ENCODE results near the gene CDH8. TPM values are rescaled to one million over a fixed set of nuclear protein-coding genes. Genes with fewer than 3 reads are reported as not detected.

Gene CDH8
- polyA plus RNA-seq, 1 of the 3 experiments (the other 2 are of a cell fraction): 0.05 TPM

DNA sequence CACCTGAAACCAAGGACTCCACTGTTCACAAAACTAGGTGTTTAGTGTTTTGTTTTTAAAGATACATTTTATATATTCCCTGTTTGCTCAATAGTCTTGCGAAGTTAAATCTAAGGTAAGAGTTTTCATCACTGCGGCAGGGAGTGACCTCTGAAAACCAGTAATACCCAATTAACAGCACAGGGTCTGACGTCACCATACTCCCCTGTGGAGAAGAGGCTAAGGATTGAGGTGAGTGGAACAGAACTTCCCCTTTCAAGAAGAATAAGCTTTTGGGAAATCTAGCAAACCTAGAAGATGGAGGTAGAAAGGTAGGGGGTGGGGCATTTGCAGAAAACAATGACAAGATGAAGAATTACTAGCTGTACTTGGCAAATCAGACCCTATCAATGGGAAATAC is 120.7 kb downstream of the CDH8 start:
- H3K9ac ChIP-seq: no peak overlapping the region
- no peak for DNase-seq
- H3K27me3 ChIP-seq (ENCODE audit: insufficient read depth): no peaks in the 10 kb centered on the region
- H3K79me2 ChIP-seq (ENCODE audit: insufficient read depth): no peaks in the 10 kb centered on the region
- H3K9me3 ChIP-seq: no peaks in the 10 kb centered on the region
- H4K20me1 ChIP-seq (ENCODE audit: insufficient read depth): no peaks in the 10 kb centered on the region
- POLR2A ChIA-PET: no interaction called here
- WGBS (ENCODE audit: low lambda C conversion rate): 65% methylated on average over 3 of the region's 3 CpGs
- no peak overlapping the region for H3K4me3 ChIP-seq (ENCODE audit: low read depth in 2 of 2, low read length in 1 of 2)
- CTCF ChIA-PET: interaction anchor here (1.1 kb wide), 1 partner anchor 9 kb away, joined by 3 read pairs; no protein-coding TSS in a partner anchor
- H3K9me2 ChIP-seq: no peaks in the 10 kb centered on the region
- no peaks in the 10 kb centered on the region for H3K36me3 ChIP-seq (replicated peaks in 1 of 2; ENCODE audit: control insufficient read depth in 1 of 2, insufficient read depth in 2 of 2, low read length in 1 of 2)
- H3K27ac ChIP-seq (ENCODE audit: low read depth in 2 of 2, low read length in 1 of 2): no peak overlapping the region
- no peaks in the 10 kb centered on the region for H3K4me1 ChIP-seq (ENCODE audit: control insufficient read depth in 1 of 2, insufficient read depth in 2 of 2, low read depth in 1 of 2, low read length in 1 of 2)
- no peaks in the 10 kb centered on the region for H3F3A ChIP-seq (replicated peaks; ENCODE audit: insufficient read depth)
- H2AFZ ChIP-seq (ENCODE audit: low read depth): no peak overlapping the region
- TF ChIP-seq, protein P1, sequence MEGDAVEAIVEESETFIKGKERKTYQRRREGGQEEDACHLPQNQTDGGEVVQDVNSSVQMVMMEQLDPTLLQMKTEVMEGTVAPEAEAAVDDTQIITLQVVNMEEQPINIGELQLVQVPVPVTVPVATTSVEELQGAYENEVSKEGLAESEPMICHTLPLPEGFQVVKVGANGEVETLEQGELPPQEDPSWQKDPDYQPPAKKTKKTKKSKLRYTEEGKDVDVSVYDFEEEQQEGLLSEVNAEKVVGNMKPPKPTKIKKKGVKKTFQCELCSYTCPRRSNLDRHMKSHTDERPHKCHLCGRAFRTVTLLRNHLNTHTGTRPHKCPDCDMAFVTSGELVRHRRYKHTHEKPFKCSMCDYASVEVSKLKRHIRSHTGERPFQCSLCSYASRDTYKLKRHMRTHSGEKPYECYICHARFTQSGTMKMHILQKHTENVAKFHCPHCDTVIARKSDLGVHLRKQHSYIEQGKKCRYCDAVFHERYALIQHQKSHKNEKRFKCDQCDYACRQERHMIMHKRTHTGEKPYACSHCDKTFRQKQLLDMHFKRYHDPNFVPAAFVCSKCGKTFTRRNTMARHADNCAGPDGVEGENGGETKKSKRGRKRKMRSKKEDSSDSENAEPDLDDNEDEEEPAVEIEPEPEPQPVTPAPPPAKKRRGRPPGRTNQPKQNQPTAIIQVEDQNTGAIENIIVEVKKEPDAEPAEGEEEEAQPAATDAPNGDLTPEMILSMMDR (IDR thresholded peaks at IDR 0.05): no peak
- TF ChIP-seq, protein P2, sequence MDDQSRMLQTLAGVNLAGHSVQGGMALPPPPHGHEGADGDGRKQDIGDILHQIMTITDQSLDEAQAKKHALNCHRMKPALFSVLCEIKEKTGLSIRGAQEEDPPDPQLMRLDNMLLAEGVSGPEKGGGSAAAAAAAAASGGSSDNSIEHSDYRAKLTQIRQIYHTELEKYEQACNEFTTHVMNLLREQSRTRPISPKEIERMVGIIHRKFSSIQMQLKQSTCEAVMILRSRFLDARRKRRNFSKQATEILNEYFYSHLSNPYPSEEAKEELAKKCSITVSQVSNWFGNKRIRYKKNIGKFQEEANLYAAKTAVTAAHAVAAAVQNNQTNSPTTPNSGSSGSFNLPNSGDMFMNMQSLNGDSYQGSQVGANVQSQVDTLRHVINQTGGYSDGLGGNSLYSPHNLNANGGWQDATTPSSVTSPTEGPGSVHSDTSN (IDR thresholded peaks at IDR 0.05): no peak
- TF ChIP-seq YY1 (IDR thresholded peaks at IDR 0.05; ENCODE audit: low read depth) (no peak), MXI1 (IDR thresholded peaks at IDR 0.05; ENCODE audit: low read depth, low read length) (no peak), TAF1 (IDR thresholded peaks at IDR 0.05; ENCODE audit: borderline replicate concordance, low read depth, low read length) (no peak), RCOR1 (IDR thresholded peaks at IDR 0.05; ENCODE audit: low read length) (no peak), FOXJ3 (CRISPR knock-in tag; IDR thresholded peaks at IDR 0.05) (no peak), RAD21 (IDR thresholded peaks at IDR 0.05; ENCODE audit: low read length) (no peak), SIN3A (IDR thresholded peaks at IDR 0.05; ENCODE audit: borderline replicate concordance, low read depth, low read length) (no peak), GABPA (IDR thresholded peaks at IDR 0.05; ENCODE audit: low read depth) (no peak), CHD2 (IDR thresholded peaks at IDR 0.05; ENCODE audit: low read length, partially characterized antibody) (no peak)
- TF ChIP-seq, protein P3, sequence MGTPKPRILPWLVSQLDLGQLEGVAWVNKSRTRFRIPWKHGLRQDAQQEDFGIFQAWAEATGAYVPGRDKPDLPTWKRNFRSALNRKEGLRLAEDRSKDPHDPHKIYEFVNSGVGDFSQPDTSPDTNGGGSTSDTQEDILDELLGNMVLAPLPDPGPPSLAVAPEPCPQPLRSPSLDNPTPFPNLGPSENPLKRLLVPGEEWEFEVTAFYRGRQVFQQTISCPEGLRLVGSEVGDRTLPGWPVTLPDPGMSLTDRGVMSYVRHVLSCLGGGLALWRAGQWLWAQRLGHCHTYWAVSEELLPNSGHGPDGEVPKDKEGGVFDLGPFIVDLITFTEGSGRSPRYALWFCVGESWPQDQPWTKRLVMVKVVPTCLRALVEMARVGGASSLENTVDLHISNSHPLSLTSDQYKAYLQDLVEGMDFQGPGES (IDR thresholded peaks at IDR 0.05; ENCODE audit: low read depth, low read length): no peak
- no peak overlapping the region for H3K4me2 ChIP-seq

DNA sequence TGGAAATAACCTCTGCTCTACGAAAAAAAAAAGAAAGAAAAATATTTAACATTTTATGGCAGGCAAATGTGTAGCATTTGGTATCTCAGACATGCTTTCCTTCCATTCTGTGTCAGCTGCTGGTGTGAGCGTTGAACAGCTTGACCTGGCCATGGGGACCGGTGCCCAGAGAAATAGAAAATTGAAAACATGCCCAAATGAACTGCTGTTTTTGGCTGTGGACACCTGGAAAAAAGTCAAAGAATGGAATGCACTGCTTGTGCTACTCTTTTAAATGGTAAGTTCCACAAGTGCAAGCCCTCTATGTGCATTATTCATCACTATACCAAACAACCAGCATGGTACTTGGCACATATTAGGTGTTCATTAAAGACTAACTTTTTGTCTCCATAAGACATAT is 127.2 kb downstream of the CDH8 start:
- 28% methylated on average over 3 of the region's 3 CpGs for WGBS (ENCODE audit: low lambda C conversion rate)
- Histone ChIP-seq H3K9me3 (no peaks in the 10 kb centered on the region), H2AFZ (ENCODE audit: low read depth) (no peak overlapping the region), H3K27me3 (ENCODE audit: insufficient read depth) (no peaks in the 10 kb centered on the region), H3K27ac (ENCODE audit: low read depth in 2 of 2, low read length in 1 of 2) (no peak overlapping the region), H3K4me1 (ENCODE audit: control insufficient read depth in 1 of 2, insufficient read depth in 2 of 2, low read depth in 1 of 2, low read length in 1 of 2) (no peaks in the 10 kb centered on the region), H3K9ac (no peak overlapping the region), H3F3A (replicated peaks; ENCODE audit: insufficient read depth) (no peaks in the 10 kb centered on the region), H3K4me3 (ENCODE audit: low read depth in 2 of 2, low read length in 1 of 2) (no peak overlapping the region), H3K4me2 (no peak overlapping the region), H4K20me1 (ENCODE audit: insufficient read depth) (no peaks in the 10 kb centered on the region), H3K9me2 (no peaks in the 10 kb centered on the region), H3K79me2 (ENCODE audit: insufficient read depth) (no peaks in the 10 kb centered on the region), H3K36me3 (replicated peaks in 1 of 2; ENCODE audit: control insufficient read depth in 1 of 2, insufficient read depth in 2 of 2, low read length in 1 of 2) (no peaks in the 10 kb centered on the region)
- POLR2A ChIA-PET: no interaction called here
- TF ChIP-seq EZH2phosphoT487 (IDR thresholded peaks at IDR 0.05; ENCODE audit: borderline replicate concordance, low read depth): no peak
- no peak for TF ChIP-seq NRF1 (IDR thresholded peaks at IDR 0.05; ENCODE audit: low read depth, low read length)
- TF ChIP-seq SIN3A (IDR thresholded peaks at IDR 0.05; ENCODE audit: borderline replicate concordance, low read depth, low read length): no peak
- TF ChIP-seq FOSL2 (IDR thresholded peaks at IDR 0.05; ENCODE audit: borderline replicate concordance, low read depth): no peak
- no peak for TF ChIP-seq GATA2 (CRISPR knock-in tag; IDR thresholded peaks at IDR 0.05)
- TF ChIP-seq NFIC (IDR thresholded peaks at IDR 0.05; ENCODE audit: borderline replicate concordance): no peak
- CTCF ChIA-PET: no interaction called here
- DNase-seq: no peak

Measured in SK-N-SH (cell line).